Nephron progenitor cell (in vitro differentiated cells): Measurements from ENCODE around the gene LPAR5.
A peak's percentile ranks its signal among the peaks of the same experiment; 100 is the strongest.

Source experiments
- DNase-seq: peaks from one replicate; pipeline ENCODE4 v3.0.0; 2021
- H3K27ac Mint-ChIP-seq: 2 replicates; pipeline ENCODE4 v1.8.0; 2021; ENCODE audit warnings: mild to moderate bottlenecking, moderate library complexity, mixed read lengths
- H3K27me3 Mint-ChIP-seq: 2 replicates; pipeline ENCODE4 v1.8.0; 2021; ENCODE audit warnings: mild to moderate bottlenecking, low read depth, mixed read lengths; ENCODE audit not compliant: poor library complexity
- H3K36me3 Mint-ChIP-seq: 2 replicates; pipeline ENCODE4 v1.8.0; 2021; ENCODE audit warnings: low read depth, mixed read lengths
- H3K4me1 Mint-ChIP-seq: 2 replicates; pipeline ENCODE4 v1.8.0; 2021; ENCODE audit warnings: mixed read lengths
- H3K4me3 Mint-ChIP-seq: 2 replicates; pipeline ENCODE4 v1.8.0; 2021; ENCODE audit warnings: mild to moderate bottlenecking, moderate library complexity, mixed read lengths
- H3K9me3 Mint-ChIP-seq: 2 replicates; pipeline ENCODE4 v1.8.0; 2021; ENCODE audit warnings: mild to moderate bottlenecking, moderate library complexity, mixed read lengths
- TF ChIP-seq, protein P1 (sequence below): fragments of 200-600 bp; sonication (generic); IDR thresholded peaks from 2 replicates; pipeline ENCODE4 v1.5.0; 2021; ENCODE audit warnings: antibody characterized with exemption

LPAR5 gene

DNA sequence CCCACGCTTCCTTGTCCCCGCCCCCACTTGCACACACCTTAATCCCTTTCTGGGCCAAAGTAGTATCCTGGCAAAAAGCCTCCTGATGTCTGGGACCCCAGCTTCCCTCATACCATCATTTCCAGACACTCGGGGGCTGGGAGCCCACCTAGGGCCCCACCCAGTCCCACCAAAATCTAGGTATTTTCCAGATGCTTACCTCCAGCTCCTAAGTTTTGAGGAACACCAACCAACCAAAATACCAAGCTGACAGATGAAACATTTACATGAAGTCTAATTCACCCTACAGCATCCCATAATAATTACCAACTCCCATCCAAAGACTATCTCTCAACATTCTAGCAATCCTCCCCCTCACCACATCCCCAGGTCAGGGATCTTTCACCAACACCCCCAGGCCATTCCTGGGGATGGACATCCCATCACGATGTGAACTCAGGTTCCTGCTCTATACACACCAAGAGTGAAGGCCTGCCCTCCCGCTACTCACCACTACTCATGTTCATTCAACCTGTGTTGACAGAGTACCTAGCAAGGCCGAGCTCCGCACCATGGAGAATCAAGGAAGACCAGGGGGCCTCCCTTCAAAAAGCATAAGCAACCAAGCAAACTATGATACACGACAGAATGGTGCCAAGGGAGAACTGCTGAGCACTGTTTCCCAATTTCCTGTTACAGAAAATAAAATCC is 27.0 kb downstream of the LPAR5 start:
- Mint-ChIP-seq H3K27ac (no peak overlapping the region), H3K4me3 (no peak overlapping the region), H3K4me1 (peaks cover 52% of the 10 kb centered on the region), H3K27me3 (peaks cover 5% of the 10 kb centered on the region), H3K36me3 (peaks cover 15% of the 10 kb centered on the region), H3K9me3 (no peaks in the 10 kb centered on the region)
- TF ChIP-seq, protein P1, sequence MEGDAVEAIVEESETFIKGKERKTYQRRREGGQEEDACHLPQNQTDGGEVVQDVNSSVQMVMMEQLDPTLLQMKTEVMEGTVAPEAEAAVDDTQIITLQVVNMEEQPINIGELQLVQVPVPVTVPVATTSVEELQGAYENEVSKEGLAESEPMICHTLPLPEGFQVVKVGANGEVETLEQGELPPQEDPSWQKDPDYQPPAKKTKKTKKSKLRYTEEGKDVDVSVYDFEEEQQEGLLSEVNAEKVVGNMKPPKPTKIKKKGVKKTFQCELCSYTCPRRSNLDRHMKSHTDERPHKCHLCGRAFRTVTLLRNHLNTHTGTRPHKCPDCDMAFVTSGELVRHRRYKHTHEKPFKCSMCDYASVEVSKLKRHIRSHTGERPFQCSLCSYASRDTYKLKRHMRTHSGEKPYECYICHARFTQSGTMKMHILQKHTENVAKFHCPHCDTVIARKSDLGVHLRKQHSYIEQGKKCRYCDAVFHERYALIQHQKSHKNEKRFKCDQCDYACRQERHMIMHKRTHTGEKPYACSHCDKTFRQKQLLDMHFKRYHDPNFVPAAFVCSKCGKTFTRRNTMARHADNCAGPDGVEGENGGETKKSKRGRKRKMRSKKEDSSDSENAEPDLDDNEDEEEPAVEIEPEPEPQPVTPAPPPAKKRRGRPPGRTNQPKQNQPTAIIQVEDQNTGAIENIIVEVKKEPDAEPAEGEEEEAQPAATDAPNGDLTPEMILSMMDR, result no peak
- no peak for DNase-seq

DNA sequence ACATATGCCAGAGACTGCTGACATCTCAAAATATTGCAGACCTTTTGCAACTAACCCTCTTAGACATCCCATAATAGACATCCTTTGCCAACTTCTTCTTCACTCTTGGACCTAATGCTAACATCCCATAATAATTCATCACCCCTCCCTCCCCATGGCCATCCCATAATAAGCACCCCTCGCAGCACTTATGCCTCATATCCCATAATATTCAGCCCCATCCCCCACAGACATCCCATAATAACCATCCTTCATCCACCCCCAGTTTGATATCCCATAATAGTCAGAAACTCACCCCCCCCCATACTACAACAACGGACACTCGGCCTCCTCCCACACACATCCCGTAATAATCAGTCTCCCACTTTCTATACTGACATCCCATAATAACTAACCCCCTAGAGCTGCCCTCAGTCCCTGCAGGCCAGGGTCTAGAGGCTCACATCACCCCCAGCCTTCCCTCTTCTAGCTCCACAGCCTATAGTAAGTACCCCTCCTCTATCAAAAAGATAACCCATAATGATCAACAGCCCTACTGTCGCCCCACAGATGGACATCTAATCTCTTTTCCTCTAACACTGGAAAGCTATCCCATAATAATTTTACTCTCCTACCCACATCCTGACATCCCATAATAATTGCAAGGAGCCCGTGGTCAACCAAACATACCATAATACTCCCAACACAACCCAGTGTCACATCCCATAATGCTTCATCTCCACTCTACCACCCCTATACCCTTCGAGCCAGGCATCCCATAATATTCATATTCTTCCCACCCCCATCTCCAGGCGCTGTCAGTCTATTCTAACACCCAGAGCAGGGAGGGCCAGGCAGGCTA is 27.8 kb downstream of the LPAR5 start:
- Mint-ChIP-seq H3K9me3 (no peaks in the 10 kb centered on the region), H3K4me1 (peaks cover 55% of the 10 kb centered on the region), H3K27me3 (peaks cover 5% of the 10 kb centered on the region), H3K4me3 (no peak overlapping the region), H3K36me3 (peaks cover 22% of the 10 kb centered on the region), H3K27ac (no peak overlapping the region)
- DNase-seq, result peak; percentile 49
- TF ChIP-seq, protein P1, result no peak

DNA sequence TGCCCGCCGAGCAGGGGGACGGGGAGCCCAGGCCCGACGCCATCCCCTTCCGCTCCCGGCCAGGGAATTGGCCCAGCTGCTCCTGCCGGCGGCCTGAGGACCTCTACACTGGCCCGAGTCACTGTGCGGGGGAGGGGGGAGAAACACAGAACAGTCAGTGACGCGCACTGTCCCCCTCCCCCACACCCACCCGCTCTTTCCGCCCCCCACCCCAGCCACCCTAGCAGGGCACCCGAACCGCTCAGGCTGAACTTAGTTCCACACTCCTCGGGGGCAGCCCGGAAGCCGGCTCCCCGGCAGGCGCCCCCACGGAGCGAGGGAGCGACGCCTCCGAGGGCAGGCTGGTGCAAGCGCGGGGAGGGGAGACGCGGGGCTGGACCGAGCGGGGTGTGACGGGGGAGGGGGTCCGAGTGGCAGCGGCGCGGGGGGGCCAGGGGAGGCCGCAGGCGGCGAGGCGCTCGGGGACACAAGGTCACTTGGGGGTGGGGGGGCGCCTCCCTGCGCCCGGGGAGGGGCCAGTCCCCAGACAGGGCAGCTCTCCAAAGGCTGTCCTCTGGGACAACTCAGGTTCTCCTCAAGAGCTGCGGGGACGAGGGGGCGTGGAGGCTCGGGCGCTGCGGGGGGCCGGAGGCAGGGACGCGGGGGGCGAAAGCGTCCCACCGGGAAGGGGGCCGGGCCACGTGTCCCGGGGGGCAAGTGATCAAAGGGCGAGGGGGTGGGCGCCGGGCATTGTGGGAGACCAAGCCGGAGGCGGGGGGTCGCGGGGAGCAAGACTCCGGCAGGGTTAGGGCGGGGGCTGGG is 29.2 kb downstream of the LPAR5 start:
- H3K4me3 Mint-ChIP-seq, result no peak overlapping the region
- H3K36me3 Mint-ChIP-seq, result peaks cover 36% of the 10 kb centered on the region
- no peak overlapping the region for H3K27ac Mint-ChIP-seq
- peak; percentile 69 for DNase-seq
- H3K27me3 Mint-ChIP-seq, result no peaks in the 10 kb centered on the region
- peaks cover 50% of the 10 kb centered on the region for H3K4me1 Mint-ChIP-seq
- H3K9me3 Mint-ChIP-seq, result no peaks in the 10 kb centered on the region
- TF ChIP-seq, protein P1, result no peak

DNA sequence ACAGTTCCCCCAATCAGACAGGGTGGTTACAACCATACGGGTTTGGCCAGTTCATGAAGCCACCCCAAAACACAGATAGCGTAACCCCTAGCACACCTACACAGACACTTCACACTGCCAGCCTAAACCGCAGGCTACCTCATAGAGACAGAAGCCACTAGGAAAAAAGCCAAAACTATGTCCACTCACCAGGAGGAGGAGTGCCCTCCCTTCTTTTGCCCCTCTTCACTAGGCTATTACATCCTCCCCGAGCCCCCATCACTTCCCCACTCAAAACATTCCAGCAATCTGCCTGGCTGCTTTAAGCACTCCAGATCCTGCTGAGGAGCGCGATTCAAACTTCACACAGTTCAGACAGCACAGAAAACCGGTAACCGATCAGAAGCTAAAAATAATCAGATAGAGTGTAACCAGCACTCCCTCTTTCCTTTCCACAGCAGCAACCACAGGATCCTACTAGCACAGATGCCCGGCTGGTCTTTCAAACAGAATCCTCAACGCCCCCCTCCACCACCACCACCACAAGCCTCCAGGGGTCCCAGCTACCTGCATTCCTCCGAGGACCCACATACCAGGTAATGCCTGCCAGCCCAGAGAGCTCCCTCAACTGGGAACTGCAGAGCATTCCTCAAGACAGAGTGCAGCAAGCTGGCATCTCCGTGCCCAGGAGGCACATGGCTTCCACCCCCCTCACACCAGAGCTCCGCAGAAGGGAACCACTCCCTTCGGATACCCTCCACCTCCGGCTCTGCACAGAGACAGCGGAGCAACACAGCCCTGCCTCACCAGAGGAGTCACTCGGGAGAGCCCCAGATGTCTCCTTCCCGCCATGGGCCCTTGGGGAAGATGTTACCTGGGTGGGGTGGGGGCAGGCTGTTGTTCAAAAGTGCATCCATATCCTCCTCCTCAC is 30.1 kb downstream of the LPAR5 start:
- TF ChIP-seq, protein P1, result no peak
- Mint-ChIP-seq H3K27me3 (no peaks in the 10 kb centered on the region), H3K9me3 (no peaks in the 10 kb centered on the region), H3K4me3 (no peak overlapping the region), H3K27ac (peak overlapping the region; percentile 95), H3K36me3 (peaks cover 45% of the 10 kb centered on the region), H3K4me1 (peaks cover 42% of the 10 kb centered on the region)
- DNase-seq, result peak; percentile 27

DNA sequence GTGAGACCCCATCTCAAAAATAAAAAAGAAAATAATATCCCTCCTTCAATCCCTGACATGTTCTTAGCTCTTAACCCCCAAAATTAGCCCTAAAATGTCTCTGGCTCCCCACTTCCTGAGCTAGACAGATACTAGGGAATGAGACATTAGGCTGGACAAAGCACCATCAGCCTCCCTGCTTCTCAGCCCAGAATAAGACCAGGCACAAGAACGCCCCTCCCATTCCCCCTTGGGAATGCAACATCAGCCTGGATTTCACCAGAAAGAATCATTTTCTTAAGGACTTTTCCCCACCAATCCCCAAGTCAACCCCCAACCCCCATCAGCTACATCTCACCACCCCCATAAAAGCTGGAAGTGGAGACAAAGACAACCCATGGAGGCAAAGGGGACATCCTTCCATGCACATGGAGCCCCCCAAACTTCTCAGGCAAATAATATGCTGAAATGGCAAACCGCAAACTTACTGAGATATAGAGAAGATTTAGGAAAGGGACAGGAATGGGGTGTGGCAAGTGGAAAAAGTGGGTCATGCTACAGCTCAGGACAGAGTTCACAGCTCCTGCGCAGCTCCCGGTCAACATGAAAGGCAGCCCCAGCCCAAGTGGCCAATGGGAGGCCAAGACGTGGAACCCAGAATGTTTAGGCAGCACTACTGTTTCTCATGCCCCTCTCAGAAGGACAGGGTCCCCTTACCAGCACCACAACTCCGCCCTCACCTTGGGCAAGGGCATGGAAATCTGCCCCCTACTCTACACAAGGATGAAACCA is 31.3 kb downstream of the LPAR5 start:
- Mint-ChIP-seq H3K4me3 (no peak overlapping the region), H3K9me3 (no peaks in the 10 kb centered on the region), H3K36me3 (peaks cover 57% of the 10 kb centered on the region), H3K27ac (peak overlapping the region; percentile 95), H3K27me3 (no peaks in the 10 kb centered on the region), H3K4me1 (peaks cover 40% of the 10 kb centered on the region)
- no peak for DNase-seq
- TF ChIP-seq, protein P1, result no peak
